Panc1 (cell line): ENCODE data around the gene LRFN2.

Experiments used
- CTCF ChIP-seq: fragments of 450-650 bp; IDR thresholded peaks from 2 replicates; pipeline ENCODE4 v1.5.1; 2017; ENCODE audit warnings: mild to moderate bottlenecking
- POLR2AphosphoS5 ChIP-seq: IDR thresholded peaks from 2 replicates; pipeline ENCODE4 v1.6.1; 2012; ENCODE audit warnings: mild to moderate bottlenecking, low read depth, low read length, moderate library complexity
- REST ChIP-seq, 2 experiments: IDR thresholded peaks; 2 replicates each; pipeline ENCODE4 v1.6.1; 2011 to 2012; ENCODE audit warnings: low read depth in 2 of 2, control low read depth in 1 of 2, low read length in 1 of 2, mild to moderate bottlenecking in 1 of 2, moderate library complexity in 1 of 2; ENCODE audit not compliant: insufficient read depth in 1 of 2
- TCF7L2 ChIP-seq: IDR thresholded peaks from 2 replicates; pipeline ENCODE4 v1.6.1; 2011; ENCODE audit warnings: mild to moderate bottlenecking, low read depth, low read length, inconsistent platforms

- TF ChIP-seq TCF7L2 (no peak), CTCF (no peak), POLR2AphosphoS5 (no peak), REST (IDR thresholded peaks at IDR 0.05; ENCODE audit: insufficient read depth in 1 of 2, low read depth in 2 of 2, low read length in 1 of 2) (no peak)
Observed at GRCh38 chr6:40524797-40525585, 62.2 kb downstream of the LRFN2 start.
